PC-9 (cell line): Measurements from ENCODE around the gene OR10K2. TPM values are rescaled to one million over a fixed set of nuclear protein-coding genes. Genes with fewer than 3 reads are reported as not detected.
"Not testable (repeated sequence)": the region's sequence is repeated elsewhere in the genome, so short reads cannot be mapped to it uniquely, and the experiment has no call there.

ENCODE experiments used
- BruUV-seq: library from RNA; stranded (reverse); fragments of 400-500 nt; replicated peaks from 2 replicates; lab custom pipeline; 2021; lab: Mats Ljungman, UMichigan
- CTCF ChIA-PET: fragments of 300-600 bp; sonication (Branson Sonifier 250); formaldehyde crosslinking; loops from one replicate; lab custom pipeline; 2022; ENCODE audit warnings: antibody characterized with exemption; lab: Charles Lee
- POLR2A ChIA-PET: fragments of 300-600 bp; sonication (Branson Sonifier 250); formaldehyde crosslinking; loops from one replicate; lab custom pipeline; 2022; ENCODE audit warnings: antibody characterized with exemption; ENCODE audit not compliant: unreplicated experiment; lab: Charles Lee
- DNase-seq, 2 experiments: peaks; one replicate each; pipeline versions ENCODE4 v3.0.0 to v3.0.0-alpha.2; 2015 to 2022; ENCODE audit warnings: mixed read lengths in 1 of 2
- H2AFZ ChIP-seq: fragments of 200-600 bp; sonication (generic); 2 replicates; pipeline ENCODE4 v1.8.1; 2017; ENCODE audit warnings: antibody characterized with exemption
- H3F3A ChIP-seq: fragments of 200-600 bp; sonication (generic); 2 replicates; pipeline ENCODE4 v1.8.1; 2017; ENCODE audit warnings: antibody characterized with exemption, mild to moderate bottlenecking, low read depth; ENCODE audit not compliant: insufficient read depth
- H3K27ac ChIP-seq: fragments of 200-600 bp; sonication (generic); 2 replicates; pipeline ENCODE4 v1.6.1; 2016; ENCODE audit warnings: mixed run types
- H3K27me3 ChIP-seq: fragments of 200-600 bp; sonication (generic); 2 replicates; pipeline ENCODE4 v1.6.1; 2016; ENCODE audit warnings: low read depth, mixed run types; ENCODE audit not compliant: insufficient read depth
- H3K36me3 ChIP-seq: fragments of 200-600 bp; sonication (generic); 2 replicates; pipeline ENCODE4 v1.6.1; 2016; ENCODE audit warnings: low read depth, mixed run types
- H3K4me1 ChIP-seq: fragments of 200-600 bp; sonication (generic); replicated peaks from 2 replicates; pipeline ENCODE4 v1.6.1; 2016; ENCODE audit warnings: mixed run types; ENCODE audit not compliant: insufficient read depth
- H3K4me2 ChIP-seq: fragments of 200-600 bp; sonication (generic); 2 replicates; pipeline ENCODE4 v1.6.1; 2017; ENCODE audit warnings: mixed run types
- H3K4me3 ChIP-seq: fragments of 200-600 bp; sonication (generic); 2 replicates; pipeline ENCODE4 v1.6.1; 2016; ENCODE audit warnings: mixed run types
- H3K79me2 ChIP-seq: fragments of 200-600 bp; sonication (generic); 2 replicates; pipeline ENCODE4 v1.6.1; 2017; ENCODE audit warnings: low read depth, mixed run types
- H3K9me2 ChIP-seq: fragments of 200-600 bp; sonication (generic); 2 replicates; pipeline ENCODE4 v1.8.1; 2017; ENCODE audit warnings: mild to moderate bottlenecking; ENCODE audit not compliant: insufficient read depth
- H3K9me3 ChIP-seq: fragments of 200-600 bp; sonication (generic); 2 replicates; pipeline ENCODE4 v1.8.1; 2016; ENCODE audit warnings: low read depth; ENCODE audit not compliant: insufficient read depth
- H4K20me1 ChIP-seq: fragments of 200-600 bp; sonication (generic); 2 replicates; pipeline ENCODE4 v1.8.1; 2017; ENCODE audit not compliant: insufficient read depth
- CTCF ChIP-seq: fragments of 200-600 bp; sonication (generic); conservative IDR thresholded peaks from 2 replicates; pipeline ENCODE4 v1.6.1; 2017; ENCODE audit warnings: mixed run types, antibody characterized with exemption, mild to moderate bottlenecking, moderate library complexity
- EZH2 ChIP-seq: fragments of 200-600 bp; sonication (generic); IDR thresholded peaks from 2 replicates; pipeline ENCODE4 v1.8.0; 2017; ENCODE audit warnings: antibody characterized with exemption, low read depth
- intact Hi-C: fragments of 100-400 bp; cut with micrococcal nuclease; formaldehyde crosslinking; loops from one replicate; pipeline ENCODE4 v1.10.0; 2022; ENCODE audit not compliant: unreplicated experiment
- total RNA-seq: library from RNA; stranded (reverse); gene quantifications from 2 replicates; pipeline ENCODE4 v1.2.3, GENCODE V29; 2021

The OR10K2 gene
- total RNA-seq, 1 experiment from 2014 or later = not detected

GRCh38 chr1:158445376-158445775 lies 19.3 kb upstream of the OR10K2 start:
- H2AFZ ChIP-seq = no peak overlapping the region
- H3K27me3 ChIP-seq = no peaks in the 10 kb centered on the region
- no peak for DNase-seq
- no TSS peak for BruUV-seq
- H3K79me2 ChIP-seq = no peaks in the 10 kb centered on the region
- H3K4me2 ChIP-seq = no peak overlapping the region
- H3K27ac ChIP-seq = no peak overlapping the region
- no peaks in the 10 kb centered on the region for H3K9me2 ChIP-seq
- intact Hi-C loops = no loop called here
- H3K36me3 ChIP-seq = no peaks in the 10 kb centered on the region
- no peaks in the 10 kb centered on the region for H4K20me1 ChIP-seq
- TF ChIP-seq EZH2 (no peak), CTCF (no peak)
- no peaks in the 10 kb centered on the region for H3K4me1 ChIP-seq
- no peaks in the 10 kb centered on the region for H3F3A ChIP-seq
- POLR2A ChIA-PET = no interaction called here
- H3K9me3 ChIP-seq = no peaks in the 10 kb centered on the region
- H3K4me3 ChIP-seq = no peak overlapping the region
- CTCF ChIA-PET = no interaction called here

GRCh38 chr1:158434741-158435140 lies 8.7 kb upstream of the OR10K2 start:
- BruUV-seq = no TSS peak
- TF ChIP-seq CTCF = no peak
- no peak for TF ChIP-seq EZH2

GRCh38 chr1:158430163-158430562 lies 4.1 kb upstream of the OR10K2 start:
- intact Hi-C loops, H3K27me3 ChIP-seq, H2AFZ ChIP-seq, H4K20me1 ChIP-seq, H3K4me3 ChIP-seq, H3K79me2 ChIP-seq, CTCF ChIA-PET, H3K4me2 ChIP-seq, H3K9me3 ChIP-seq, DNase-seq, POLR2A ChIA-PET, H3K4me1 ChIP-seq, H3F3A ChIP-seq, H3K9me2 ChIP-seq, H3K27ac ChIP-seq, H3K36me3 ChIP-seq, BruUV-seq: not testable (repeated sequence)

More at GRCh38 chr1:158434741-158435140, 8.7 kb upstream of the OR10K2 start:
- no peaks in the 10 kb centered on the region; the same call in 1 of the 2 replicates for H3K9me3 ChIP-seq
- no peaks in the 10 kb centered on the region for H3K9me2 ChIP-seq
- H3K4me1 ChIP-seq = no peaks in the 10 kb centered on the region
- ChIA-PET POLR2A (no interaction called here), CTCF (no interaction called here)
- no peak overlapping the region for H3K4me2 ChIP-seq
- no peaks in the 10 kb centered on the region for H3K36me3 ChIP-seq
- no peaks in the 10 kb centered on the region for H3F3A ChIP-seq
- H3K27me3 ChIP-seq = no peaks in the 10 kb centered on the region
- no peak for DNase-seq
- H3K27ac ChIP-seq = no peak overlapping the region
- H3K4me3 ChIP-seq = no peak overlapping the region
- no peak overlapping the region for H2AFZ ChIP-seq
- intact Hi-C loops = no loop called here
- H4K20me1 ChIP-seq = no peaks in the 10 kb centered on the region; the same call in 1 of the 2 replicates
- H3K79me2 ChIP-seq = no peaks in the 10 kb centered on the region

DNA sequence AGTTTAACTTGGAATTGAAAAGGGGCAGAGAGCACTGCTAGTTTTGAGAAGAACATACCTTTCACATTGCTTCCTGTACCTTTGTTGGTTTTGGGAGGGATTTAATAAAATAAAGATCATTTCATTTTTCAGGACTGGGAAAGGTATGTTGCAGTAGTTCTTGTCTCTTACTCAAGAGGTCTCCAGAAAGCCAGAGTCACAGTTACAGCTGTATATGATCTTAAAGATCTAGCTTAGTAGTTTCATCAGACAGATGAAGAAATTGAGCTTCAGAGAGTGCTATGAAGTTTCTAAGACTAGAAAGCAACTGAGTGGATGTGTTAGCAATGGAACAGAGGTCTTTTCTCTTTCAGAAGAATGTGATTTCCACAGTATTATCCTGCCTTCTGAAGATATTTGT lies 1.0 kb downstream of the OR10K2 start:
- H4K20me1 ChIP-seq = no peaks in the 10 kb centered on the region
- no peaks in the 10 kb centered on the region for H3K36me3 ChIP-seq
- no peaks in the 10 kb centered on the region for H3K27me3 ChIP-seq
- intact Hi-C loops = no loop called here
- no peak for DNase-seq
- H3K4me1 ChIP-seq = no peaks in the 10 kb centered on the region
- no peak overlapping the region for H3K4me3 ChIP-seq
- no peaks in the 10 kb centered on the region for H3K79me2 ChIP-seq
- POLR2A ChIA-PET = no interaction called here
- CTCF ChIA-PET = no interaction called here
- no peaks in the 10 kb centered on the region for H3F3A ChIP-seq
- no peak overlapping the region for H3K27ac ChIP-seq
- no peaks in the 10 kb centered on the region for H3K9me2 ChIP-seq
- no peaks in the 10 kb centered on the region for H3K9me3 ChIP-seq
- TF ChIP-seq EZH2 = no peak
- no peak for TF ChIP-seq CTCF
- no peak overlapping the region for H2AFZ ChIP-seq
- no peak overlapping the region for H3K4me2 ChIP-seq
- BruUV-seq = no TSS peak
